GM18868 (cell line): ENCODE measurements around the gene ASCL5.
A peak's percentile ranks its signal among the peaks of the same experiment; 100 is the strongest.
"Not testable (repeated sequence)": the region's sequence is repeated elsewhere in the genome, so short reads cannot be mapped to it uniquely, and the experiment has no call there.

Experiments used
- ATAC-seq: cut with Tn5 transposase; IDR thresholded peaks from one replicate; pipeline ENCODE4 v1.9.1; 2021; ENCODE audit warnings: mild to moderate bottlenecking, moderate library complexity; ENCODE audit not compliant: unreplicated experiment

Gene ASCL5, protein sequence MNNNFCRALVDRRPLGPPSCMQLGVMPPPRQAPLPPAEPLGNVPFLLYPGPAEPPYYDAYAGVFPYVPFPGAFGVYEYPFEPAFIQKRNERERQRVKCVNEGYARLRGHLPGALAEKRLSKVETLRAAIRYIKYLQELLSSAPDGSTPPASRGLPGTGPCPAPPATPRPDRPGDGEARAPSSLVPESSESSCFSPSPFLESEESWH

GRCh38 chr1:201126832-201127754, at the start of gene ASCL5:
Gene ASCL5 (minus strand): TSS chr1:201127184. CDS start chr1:201115372, 11,812 bp downstream.
- ATAC-seq = no peak

- no peak for ATAC-seq
Observed at GRCh38 chr1:201175820-201176500, 49.0 kb upstream of the ASCL5 start.

- ATAC-seq = no peak
Observed at GRCh38 chr1:201173736-201174135, 46.8 kb upstream of the ASCL5 start.

GRCh38 chr1:201172999-201173610, 46.1 kb upstream of the ASCL5 start:
- ATAC-seq = no peak

GRCh38 chr1:201172326-201172725, 45.3 kb upstream of the ASCL5 start:
- ATAC-seq = no peak

GRCh38 chr1:201171063-201172036, 44.4 kb upstream of the ASCL5 start:
- ATAC-seq = peak; percentile 34

GRCh38 chr1:201170533-201171062, 43.6 kb upstream of the ASCL5 start:
- ATAC-seq = peak; percentile 94

DNA sequence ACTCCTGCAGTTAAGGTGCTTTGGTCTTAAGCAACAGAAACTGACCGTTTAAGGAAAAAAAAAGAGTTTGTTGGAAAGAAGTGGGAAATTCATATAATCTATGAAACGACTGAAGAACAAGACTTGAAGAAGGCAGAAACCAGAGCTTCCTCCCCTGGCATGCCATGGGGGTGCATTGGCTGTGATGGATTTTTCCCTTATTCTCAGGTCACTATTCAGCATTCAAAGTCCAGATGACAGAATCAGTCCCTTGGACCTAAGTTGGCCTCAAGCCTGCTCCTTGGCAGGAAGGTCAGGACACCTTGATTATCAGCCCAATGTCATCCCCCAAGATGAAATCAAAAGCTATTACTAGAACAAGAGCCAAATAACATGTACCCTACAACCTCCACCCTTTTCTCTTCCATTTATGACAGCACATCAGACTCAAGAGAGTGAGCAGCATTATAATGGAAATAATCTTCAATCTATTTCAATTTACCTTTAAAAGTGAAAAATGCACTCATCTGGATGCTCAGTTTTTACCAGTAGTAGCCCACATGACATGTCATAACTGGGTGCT, 43.1 kb upstream of the ASCL5 start:
- ATAC-seq = no peak

DNA sequence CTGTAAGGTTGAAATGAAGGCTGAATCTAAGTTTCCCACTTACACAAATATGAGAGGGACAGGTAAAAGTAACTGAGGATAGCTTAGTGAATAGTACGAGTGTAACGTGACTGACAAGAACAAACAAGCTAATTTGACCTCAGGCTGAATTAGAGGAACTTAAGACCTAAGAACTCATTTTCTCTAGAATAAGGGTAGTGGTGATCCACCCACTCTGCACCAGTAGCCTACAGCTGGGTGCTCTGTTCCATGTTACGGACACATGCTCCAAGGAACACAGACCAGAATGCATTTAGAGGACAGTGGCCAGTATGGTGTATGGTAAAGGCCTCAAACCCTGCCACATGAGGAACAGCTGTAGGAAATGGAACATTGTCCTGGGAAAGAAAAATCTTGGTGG, 42.2 kb upstream of the ASCL5 start:
- ATAC-seq = no peak

DNA sequence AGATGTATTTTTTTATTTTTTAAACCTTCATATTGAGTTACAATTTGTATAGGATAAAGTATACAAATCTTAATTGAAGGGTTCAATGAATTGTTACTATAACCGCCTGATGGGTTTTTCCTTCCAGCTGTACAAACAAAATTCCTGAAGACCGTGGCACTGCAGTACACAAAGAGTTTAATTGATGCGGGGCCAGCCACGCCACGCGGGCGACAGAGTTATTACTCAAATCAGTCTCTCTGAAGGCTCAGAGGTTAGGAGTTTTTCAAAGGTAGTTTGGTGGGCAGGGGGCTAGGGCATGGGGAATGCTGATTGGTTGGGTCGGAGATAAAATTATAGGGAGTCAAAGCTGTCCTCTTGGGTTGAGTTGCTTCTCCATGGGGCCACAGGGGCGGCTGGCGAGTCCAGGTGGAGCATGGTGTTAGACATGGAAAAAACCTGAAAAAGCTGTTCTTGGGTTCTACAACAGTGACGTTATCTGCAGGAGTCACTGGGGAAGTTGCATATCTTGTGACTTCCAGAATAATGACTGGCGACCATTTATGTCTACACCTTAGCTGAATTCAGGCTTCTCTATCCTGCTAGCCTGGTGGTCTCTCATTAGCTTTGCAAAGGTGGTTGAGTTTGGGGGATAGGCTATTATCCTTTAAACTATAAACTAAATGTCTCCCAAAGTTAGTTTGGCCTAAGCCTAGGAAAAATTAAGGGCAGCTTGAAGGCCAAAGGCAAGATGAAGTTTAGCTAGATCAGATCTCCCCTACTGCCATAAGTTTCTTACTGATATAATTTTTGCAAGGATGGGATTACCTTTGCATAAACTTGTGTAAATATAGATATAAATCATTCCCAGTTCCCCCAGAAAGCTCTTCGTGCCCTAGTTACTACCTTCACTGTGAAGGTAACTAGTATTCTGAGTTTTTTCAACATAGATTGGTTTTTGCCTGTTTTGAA, 40.3 kb upstream of the ASCL5 start:
- ATAC-seq = no peak

- no peak for ATAC-seq
Observed at GRCh38 chr1:201164645-201165044, 37.7 kb upstream of the ASCL5 start.

DNA sequence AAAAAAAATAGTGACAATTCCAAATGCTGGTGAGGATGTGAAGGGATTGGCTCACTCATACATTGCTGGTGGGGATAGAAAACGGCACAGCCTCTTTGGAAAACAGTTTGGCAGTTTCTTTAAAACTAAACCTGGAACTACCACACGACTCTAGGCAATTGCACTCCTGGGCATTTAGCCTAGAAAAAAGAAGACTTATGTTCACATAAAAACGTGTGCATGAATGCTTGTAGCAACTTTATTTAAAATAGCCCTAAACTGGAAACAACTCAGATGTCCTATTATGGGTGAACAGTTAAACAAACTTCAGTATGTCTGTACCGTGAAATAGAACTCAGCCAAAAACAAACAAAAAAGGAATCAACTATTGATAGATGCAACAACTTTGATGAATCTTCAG, 36.7 kb upstream of the ASCL5 start:
- no peak for ATAC-seq

DNA sequence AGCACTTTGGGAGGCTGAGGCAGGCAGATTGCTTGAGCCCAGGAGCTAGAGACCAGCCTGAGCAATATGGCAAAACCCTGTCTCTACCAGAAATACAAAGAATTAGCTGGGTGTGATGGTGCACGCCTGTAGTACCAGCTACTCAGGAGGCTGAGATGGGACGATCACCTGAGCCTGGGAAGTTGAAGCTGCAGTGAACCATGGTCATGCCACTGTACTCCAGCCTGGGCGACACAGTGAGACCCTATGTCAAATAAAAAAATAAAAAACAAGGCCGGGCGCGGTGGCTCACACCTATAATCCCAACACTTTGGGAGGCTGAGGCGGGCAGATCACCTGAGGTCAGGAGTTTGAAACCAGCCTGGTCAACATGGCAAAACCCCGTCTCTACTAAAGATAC, 36.1 kb upstream of the ASCL5 start:
- ATAC-seq = not testable (repeated sequence)

GRCh38 chr1:201157949-201158348, 31.0 kb upstream of the ASCL5 start:
- no peak for ATAC-seq

DNA sequence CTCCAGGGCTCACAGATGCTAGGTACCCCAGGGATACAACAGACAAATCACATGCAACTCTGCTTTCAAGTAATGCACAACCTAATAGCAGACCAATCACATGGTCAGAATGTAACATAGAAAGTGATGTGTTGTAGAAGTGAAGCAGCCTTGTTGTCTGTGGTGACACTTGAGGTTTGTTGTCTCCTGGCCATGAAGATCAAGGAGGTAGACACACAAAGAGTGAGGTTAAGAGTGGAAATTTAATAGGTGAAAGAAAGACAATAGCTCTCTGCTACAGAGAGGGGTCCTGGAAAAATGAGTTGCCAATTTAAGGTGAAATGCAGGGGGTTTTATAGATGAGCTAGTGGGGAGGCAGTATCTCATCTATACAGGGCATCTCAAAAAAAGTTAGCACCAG, 29.8 kb upstream of the ASCL5 start:
- no peak for ATAC-seq

DNA sequence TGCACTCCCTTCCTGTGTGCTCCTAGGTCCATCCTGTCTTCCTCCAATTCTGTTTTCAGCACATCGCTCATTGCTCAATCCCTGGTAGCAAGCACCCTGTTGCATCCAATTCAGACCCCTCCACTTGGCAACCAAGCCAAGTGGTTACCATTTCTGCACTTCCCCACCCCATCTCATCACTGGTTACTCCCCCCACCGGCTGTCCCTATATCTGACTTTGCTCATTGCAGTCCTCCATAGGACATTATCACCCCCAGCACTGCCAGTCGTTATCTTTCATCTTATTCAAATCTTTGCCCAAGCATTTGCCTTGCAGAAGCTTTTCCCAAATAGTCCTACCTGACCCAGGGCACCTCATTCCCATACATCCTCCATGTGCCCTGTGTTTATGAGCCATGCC, 29.4 kb upstream of the ASCL5 start:
- ATAC-seq = no peak

GRCh38 chr1:201155354-201155753, 28.4 kb upstream of the ASCL5 start:
- no peak for ATAC-seq

DNA sequence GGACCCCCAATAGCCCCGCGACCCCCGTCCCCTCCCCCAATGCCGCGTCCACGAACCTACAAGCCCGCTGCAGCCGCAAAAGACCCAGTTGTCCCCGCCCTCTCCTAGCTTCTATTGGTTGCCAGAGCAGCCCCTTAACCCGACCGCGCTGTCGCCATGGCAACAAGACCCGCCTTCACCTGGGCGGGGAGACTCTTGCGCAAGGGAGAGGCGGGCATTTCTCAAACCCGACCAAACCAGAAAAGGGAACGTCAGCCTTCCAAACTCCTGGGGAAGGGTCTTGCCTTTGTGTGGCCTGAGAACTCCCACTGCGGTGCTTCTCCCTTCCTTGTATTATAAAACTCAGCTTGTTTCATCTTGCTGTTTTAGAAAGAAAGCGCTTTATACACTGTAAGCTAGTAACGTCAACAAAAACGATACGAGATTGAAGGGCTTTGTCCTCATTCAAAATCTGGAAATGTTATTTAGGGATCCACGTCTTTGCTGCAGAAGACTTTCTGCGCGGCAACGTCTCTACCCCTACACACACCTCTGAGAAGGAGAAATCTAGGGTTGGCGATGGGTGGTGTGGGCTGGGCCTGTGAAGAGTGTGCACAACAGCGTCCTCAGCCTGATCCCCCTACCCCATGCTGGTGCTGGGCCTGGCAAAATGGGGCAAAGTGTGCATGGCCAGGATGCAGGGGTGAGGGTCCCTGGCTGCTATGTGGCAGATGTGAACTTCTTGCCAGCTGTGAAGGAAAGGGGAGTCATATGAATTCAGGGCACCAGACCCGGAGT, 27.6 kb upstream of the ASCL5 start, which contains the start of gene TMEM9:
Gene TMEM9 (minus strand): TSS at position 86 of the 777 bp plus-strand sequence. CDS start 551 bp downstream, outside the sequence.
- ATAC-seq = peak; percentile 94
